Osteoblast (primary cell): ENCODE measurements around the gene SCUBE3. TPM values are rescaled to one million over a fixed set of nuclear protein-coding genes. Genes with fewer than 3 reads are reported as not detected.

Experiments used
- DNase-seq: peaks from one replicate; pipeline ENCODE4 v3.0.0; 2011; ENCODE audit warnings: low spot score, mixed read lengths; ENCODE audit not compliant: insufficient read length; ENCODE audit errors: missing footprints
- H2AFZ ChIP-seq: 2 replicates; pipeline ENCODE4 v1.6.0; 2011; ENCODE audit warnings: mild to moderate bottlenecking, low read length
- H3K27ac ChIP-seq: 2 replicates; pipeline ENCODE4 v1.5.1; 2011; ENCODE audit warnings: mild to moderate bottlenecking, low read depth, low read length, moderate library complexity
- H3K27me3 ChIP-seq: 2 replicates; pipeline ENCODE4 v1.6.0; 2012; ENCODE audit warnings: mild to moderate bottlenecking, control low read depth, inconsistent platforms, low read length, moderate library complexity; ENCODE audit not compliant: insufficient read depth
- H3K36me3 ChIP-seq: 2 replicates; pipeline ENCODE4 v1.5.1; 2011; ENCODE audit warnings: mild to moderate bottlenecking, low read length, control low read depth, moderate library complexity; ENCODE audit not compliant: insufficient read depth
- H3K4me1 ChIP-seq: 2 replicates; pipeline ENCODE4 v1.5.1; 2011; ENCODE audit warnings: mild to moderate bottlenecking, low read length, control low read depth, moderate library complexity; ENCODE audit not compliant: insufficient read depth
- H3K4me2 ChIP-seq: 2 replicates; pipeline ENCODE4 v1.6.0; 2011; ENCODE audit warnings: mild to moderate bottlenecking, low read length; ENCODE audit not compliant: insufficient read depth
- H3K4me3 ChIP-seq: fragments of 200-600 bp; sonication (generic); 3 replicates; pipeline ENCODE4 v1.5.1; 2012; ENCODE audit warnings: mild to moderate bottlenecking, low read length, inconsistent platforms; ENCODE audit not compliant: insufficient read depth
- H3K79me2 ChIP-seq: 2 replicates; pipeline ENCODE4 v1.6.0; 2012; ENCODE audit warnings: mild to moderate bottlenecking, low read length, control low read depth, inconsistent platforms; ENCODE audit not compliant: insufficient read depth
- H3K9me3 ChIP-seq: 2 replicates; pipeline ENCODE4 v1.5.1; 2011; ENCODE audit warnings: low read depth, low read length, control low read depth
- H4K20me1 ChIP-seq: 2 replicates; pipeline ENCODE4 v1.6.0; 2012; ENCODE audit warnings: mild to moderate bottlenecking, low read length, control low read depth; ENCODE audit not compliant: insufficient read depth
- total RNA-seq: library from RNA; depleted of rRNA; stranded (reverse); fragments of >200 nt; gene quantifications from 2 replicates; pipeline ENCODE4 v1.2.3, GENCODE V29; 2012
- TF ChIP-seq, protein P1 (sequence below): IDR thresholded peaks from 2 replicates; pipeline ENCODE4 v1.5.1; 2011; ENCODE audit warnings: mild to moderate bottlenecking, low read depth, low read length, moderate library complexity; ENCODE audit errors: extremely low read depth

The SCUBE3 gene
- total RNA-seq, 1 donor = 30.4 TPM

DNA sequence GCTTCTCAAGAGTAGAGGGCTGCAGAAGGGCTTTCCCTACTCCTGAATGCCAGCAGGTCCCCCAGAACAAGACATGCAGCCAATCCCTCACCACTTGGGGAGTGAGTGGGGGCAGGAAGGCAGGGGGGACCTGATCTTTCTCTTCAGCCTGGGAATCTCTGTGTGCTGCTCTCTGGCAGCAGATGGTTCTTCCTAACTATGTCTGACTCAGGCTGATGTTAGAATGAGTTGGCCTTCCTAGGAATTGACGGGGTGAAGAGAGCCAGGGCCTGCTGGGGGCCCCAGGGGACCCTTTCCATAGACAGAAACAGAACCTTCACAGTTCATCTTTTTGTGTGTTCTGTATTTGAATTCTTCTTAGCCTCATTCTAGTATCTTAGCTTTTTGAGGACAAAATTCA lies 43.6 kb upstream of the SCUBE3 start:
- Histone ChIP-seq H3K4me3 (no peak overlapping the region), H3K4me1 (peaks cover 52% of the 10 kb centered on the region), H3K79me2 (peaks cover 7% of the 10 kb centered on the region), H3K36me3 (no peaks in the 10 kb centered on the region), H3K4me2 (peak overlapping the region; percentile 34), H3K27me3 (no peaks in the 10 kb centered on the region), H2AFZ (peak overlapping the region; percentile 33), H3K9me3 (no peaks in the 10 kb centered on the region), H4K20me1 (no peaks in the 10 kb centered on the region), H3K27ac (peak overlapping the region; percentile 84)
- DNase-seq = peak; percentile 93
- TF ChIP-seq, protein P1, sequence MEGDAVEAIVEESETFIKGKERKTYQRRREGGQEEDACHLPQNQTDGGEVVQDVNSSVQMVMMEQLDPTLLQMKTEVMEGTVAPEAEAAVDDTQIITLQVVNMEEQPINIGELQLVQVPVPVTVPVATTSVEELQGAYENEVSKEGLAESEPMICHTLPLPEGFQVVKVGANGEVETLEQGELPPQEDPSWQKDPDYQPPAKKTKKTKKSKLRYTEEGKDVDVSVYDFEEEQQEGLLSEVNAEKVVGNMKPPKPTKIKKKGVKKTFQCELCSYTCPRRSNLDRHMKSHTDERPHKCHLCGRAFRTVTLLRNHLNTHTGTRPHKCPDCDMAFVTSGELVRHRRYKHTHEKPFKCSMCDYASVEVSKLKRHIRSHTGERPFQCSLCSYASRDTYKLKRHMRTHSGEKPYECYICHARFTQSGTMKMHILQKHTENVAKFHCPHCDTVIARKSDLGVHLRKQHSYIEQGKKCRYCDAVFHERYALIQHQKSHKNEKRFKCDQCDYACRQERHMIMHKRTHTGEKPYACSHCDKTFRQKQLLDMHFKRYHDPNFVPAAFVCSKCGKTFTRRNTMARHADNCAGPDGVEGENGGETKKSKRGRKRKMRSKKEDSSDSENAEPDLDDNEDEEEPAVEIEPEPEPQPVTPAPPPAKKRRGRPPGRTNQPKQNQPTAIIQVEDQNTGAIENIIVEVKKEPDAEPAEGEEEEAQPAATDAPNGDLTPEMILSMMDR = no peak

DNA sequence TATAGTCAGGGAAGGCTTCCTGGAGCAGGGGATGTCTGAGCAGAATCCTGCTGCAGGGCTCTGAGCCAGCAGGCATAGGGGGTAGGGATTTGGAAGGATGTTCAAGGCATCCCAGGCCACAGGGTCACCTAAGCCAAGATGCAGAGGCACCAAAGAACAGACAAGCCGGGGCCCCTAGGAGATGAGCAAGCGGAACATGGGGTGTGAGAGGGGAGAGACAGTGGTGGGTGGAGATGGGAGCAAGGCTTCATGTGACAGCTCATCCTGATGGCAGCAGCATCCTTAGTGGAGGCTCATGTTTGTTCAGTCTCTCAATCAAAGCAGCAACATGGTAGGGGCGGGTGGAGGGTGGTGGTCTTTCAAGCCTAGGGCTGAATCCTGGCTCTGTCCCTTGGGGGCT lies 42.9 kb upstream of the SCUBE3 start:
- Histone ChIP-seq H2AFZ (no peak overlapping the region), H3K4me3 (no peak overlapping the region), H3K9me3 (no peaks in the 10 kb centered on the region), H3K36me3 (no peaks in the 10 kb centered on the region), H3K4me1 (peaks cover 45% of the 10 kb centered on the region), H3K4me2 (peak overlapping the region; percentile 34), H4K20me1 (no peaks in the 10 kb centered on the region), H3K27me3 (no peaks in the 10 kb centered on the region), H3K79me2 (peaks cover 7% of the 10 kb centered on the region), H3K27ac (peak overlapping the region; percentile 84)
- DNase-seq = no peak
- TF ChIP-seq, protein P1 = no peak

DNA sequence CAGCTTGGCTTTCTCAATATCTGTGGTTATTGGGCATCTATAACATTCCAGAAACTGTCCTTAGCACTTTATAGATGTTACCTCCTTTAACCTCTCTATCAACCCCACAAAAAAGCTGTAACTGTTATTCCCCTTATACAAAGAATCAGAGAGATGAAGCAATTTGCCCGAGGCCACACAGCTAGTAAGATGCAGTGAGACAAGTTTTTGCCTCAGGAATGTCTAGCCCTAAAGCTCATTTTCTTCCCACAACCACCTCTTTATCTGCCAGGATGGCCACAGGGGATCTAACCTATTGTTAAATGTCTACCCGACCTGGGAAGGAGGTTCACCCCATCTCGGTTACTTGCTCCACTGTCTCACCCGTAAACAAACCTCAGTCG lies 40.7 kb upstream of the SCUBE3 start:
- Histone ChIP-seq H3K36me3 (no peaks in the 10 kb centered on the region), H4K20me1 (no peaks in the 10 kb centered on the region), H2AFZ (peak overlapping the region; percentile 52), H3K27me3 (no peaks in the 10 kb centered on the region), H3K4me2 (peak overlapping the region; percentile 7), H3K79me2 (peaks cover 7% of the 10 kb centered on the region), H3K27ac (peak overlapping the region; percentile 70), H3K9me3 (no peaks in the 10 kb centered on the region), H3K4me3 (no peak overlapping the region), H3K4me1 (peaks cover 60% of the 10 kb centered on the region)
- DNase-seq = no peak
- TF ChIP-seq, protein P1 = no peak

DNA sequence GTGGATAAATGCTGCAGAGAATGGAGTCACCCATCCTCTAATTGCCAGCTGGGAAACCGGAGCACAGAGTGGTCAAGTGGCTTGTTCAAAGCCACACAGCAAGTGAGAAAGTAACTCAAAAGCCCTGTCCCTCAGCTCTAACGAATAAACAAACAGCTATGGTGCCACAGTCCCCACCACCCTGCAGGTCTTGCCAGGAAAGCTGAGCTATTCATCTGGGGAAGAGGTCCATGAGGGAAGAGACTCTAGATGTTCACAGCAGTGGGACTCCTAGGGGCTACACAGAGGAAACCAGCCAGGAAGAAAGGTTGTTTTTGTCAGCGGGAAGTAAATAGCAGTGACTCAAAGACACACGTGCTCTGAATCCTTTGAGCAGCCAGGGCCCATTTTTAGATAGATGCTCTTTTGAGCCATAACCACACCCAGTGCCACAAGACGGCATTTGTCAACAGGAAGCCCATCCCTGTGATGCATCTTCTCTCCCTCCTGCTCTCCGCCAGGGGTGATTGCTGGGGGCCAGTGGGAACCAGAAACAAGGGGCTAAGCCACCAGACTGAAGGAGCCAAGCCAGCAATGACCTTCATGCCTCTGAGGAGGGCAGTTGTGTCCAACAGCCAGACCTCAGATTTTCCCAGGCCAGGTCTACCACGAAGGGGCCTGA lies 40.2 kb upstream of the SCUBE3 start:
- TF ChIP-seq, protein P1 = no peak
- peak overlapping the region; percentile 70 for H3K27ac ChIP-seq
- H4K20me1 ChIP-seq = no peaks in the 10 kb centered on the region
- no peaks in the 10 kb centered on the region for H3K36me3 ChIP-seq
- H3K27me3 ChIP-seq = no peaks in the 10 kb centered on the region
- H3K4me1 ChIP-seq = peaks cover 65% of the 10 kb centered on the region
- peak overlapping the region; percentile 52 for H2AFZ ChIP-seq
- no peak for DNase-seq
- H3K9me3 ChIP-seq = no peaks in the 10 kb centered on the region
- H3K4me2 ChIP-seq = peak overlapping the region; percentile 11
- H3K4me3 ChIP-seq = no peak overlapping the region
- peaks cover 7% of the 10 kb centered on the region for H3K79me2 ChIP-seq
